ENCODE results near the gene ERCC6L. TPM values are rescaled to one million over a fixed set of nuclear protein-coding genes. Genes with fewer than 3 reads are reported as not detected.
"Not testable (repeated sequence)": the region's sequence is repeated elsewhere in the genome, so short reads cannot be mapped to it uniquely, and the experiment has no call there.

Gene ERCC6L
- total RNA-seq, 4 donors from 2014 or later = 0.06 to 0.13 TPM; not detected in 2

GRCh38 chrX:72230290-72230689 lies 8.5 kb downstream of the ERCC6L start:
- no peak for DNase-seq (ENCODE audit: extremely low spot score)
- TF ChIP-seq EP300 (IDR thresholded peaks at IDR 0.05) = no peak
- no peak for TF ChIP-seq POLR2A (IDR thresholded peaks at IDR 0.05; ENCODE audit: low read depth)
- no peak for TF ChIP-seq CTCF (IDR thresholded peaks at IDR 0.05)
- no peaks in the 10 kb centered on the region for H3K36me3 ChIP-seq
- intact Hi-C loops (cut with DNase I) = no loop called here
- 87% methylated on average over 3 of the region's 3 CpGs for WGBS
- no peaks in the 10 kb centered on the region for H3K9me3 ChIP-seq
- H3K27ac ChIP-seq (replicated peaks in 1 of 4) = no peak overlapping the region
- no peak overlapping the region for H3K4me3 ChIP-seq
- no peaks in the 10 kb centered on the region for H3K27me3 ChIP-seq
- H3K4me1 ChIP-seq = no peaks in the 10 kb centered on the region

- H3K27me3 ChIP-seq; intact Hi-C loops (cut with DNase I); H3K4me3 ChIP-seq; H3K27ac ChIP-seq (replicated peaks in 1 of 4); H3K4me1 ChIP-seq; H3K36me3 ChIP-seq; H3K9me3 ChIP-seq; DNase-seq (ENCODE audit: extremely low spot score): not testable (repeated sequence)
- 83% methylated on average over 3 of the region's 3 CpGs for WGBS
Measured at GRCh38 chrX:72220375-72220774, 18.5 kb downstream of the ERCC6L start.

- Histone ChIP-seq H3K27ac (replicated peaks in 1 of 4) (no peak overlapping the region), H3K4me3 (no peak overlapping the region), H3K27me3 (no peaks in the 10 kb centered on the region), H3K4me1 (no peaks in the 10 kb centered on the region), H3K36me3 (no peaks in the 10 kb centered on the region), H3K9me3 (no peaks in the 10 kb centered on the region)
- TF ChIP-seq CTCF (IDR thresholded peaks at IDR 0.05) = no peak
- TF ChIP-seq POLR2A (IDR thresholded peaks at IDR 0.05; ENCODE audit: low read depth) = no peak
- no peak for TF ChIP-seq EP300 (IDR thresholded peaks at IDR 0.05)
- TF ChIP-seq POLR2AphosphoS5 (IDR thresholded peaks at IDR 0.05) = no peak
- WGBS = 72% methylated on average over 1 of the region's 1 CpG
- intact Hi-C loops (cut with DNase I) = no loop called here
- no peak for DNase-seq (ENCODE audit: extremely low spot score)
Measured at GRCh38 chrX:72216973-72217372, 21.9 kb downstream of the ERCC6L start.

GRCh38 chrX:72208126-72208800 lies 30.6 kb downstream of the ERCC6L start:
- intact Hi-C loops (cut with DNase I) = no loop called here
- Histone ChIP-seq H3K4me1 (no peaks in the 10 kb centered on the region), H3K4me3 (no peak overlapping the region), H3K27ac (replicated peaks in 1 of 4) (no peak overlapping the region), H3K9me3 (no peaks in the 10 kb centered on the region), H3K36me3 (peaks cover 0 to 5% (median 0%) of the 10 kb centered on the region in 4 donors), H3K27me3 (no peaks in the 10 kb centered on the region)
- no peak for DNase-seq (ENCODE audit: extremely low spot score)
- no peak for TF ChIP-seq EP300 (IDR thresholded peaks at IDR 0.05)
- no peak for TF ChIP-seq POLR2A (IDR thresholded peaks at IDR 0.05; ENCODE audit: low read depth)
- no peak for TF ChIP-seq POLR2AphosphoS5 (IDR thresholded peaks at IDR 0.05)
- TF ChIP-seq CTCF (IDR thresholded peaks at IDR 0.05) = no peak
- WGBS = 82% methylated on average over 4 of the region's 4 CpGs

- TF ChIP-seq POLR2A (IDR thresholded peaks at IDR 0.05; ENCODE audit: low read depth) (no peak), POLR2AphosphoS5 (IDR thresholded peaks at IDR 0.05) (no peak), EP300 (IDR thresholded peaks at IDR 0.05) (no peak), CTCF (IDR thresholded peaks at IDR 0.05) (no peak)
- intact Hi-C loops (cut with DNase I) = no loop called here
- WGBS = 84% methylated on average over 4 of the region's 4 CpGs
- no peak overlapping the region for H3K27ac ChIP-seq (replicated peaks in 1 of 4)
- no peaks in the 10 kb centered on the region for H3K27me3 ChIP-seq
- H3K9me3 ChIP-seq = no peaks in the 10 kb centered on the region
- peaks cover 0 to 5% (median 0%) of the 10 kb centered on the region in 4 donors for H3K36me3 ChIP-seq
- H3K4me3 ChIP-seq = no peak overlapping the region
- DNase-seq (ENCODE audit: extremely low spot score) = no peak
- no peaks in the 10 kb centered on the region for H3K4me1 ChIP-seq
Measured at GRCh38 chrX:72207366-72207765, 31.5 kb downstream of the ERCC6L start.
